ENCODE measurements around the gene MAP3K5.

MAP3K5 gene

DNA sequence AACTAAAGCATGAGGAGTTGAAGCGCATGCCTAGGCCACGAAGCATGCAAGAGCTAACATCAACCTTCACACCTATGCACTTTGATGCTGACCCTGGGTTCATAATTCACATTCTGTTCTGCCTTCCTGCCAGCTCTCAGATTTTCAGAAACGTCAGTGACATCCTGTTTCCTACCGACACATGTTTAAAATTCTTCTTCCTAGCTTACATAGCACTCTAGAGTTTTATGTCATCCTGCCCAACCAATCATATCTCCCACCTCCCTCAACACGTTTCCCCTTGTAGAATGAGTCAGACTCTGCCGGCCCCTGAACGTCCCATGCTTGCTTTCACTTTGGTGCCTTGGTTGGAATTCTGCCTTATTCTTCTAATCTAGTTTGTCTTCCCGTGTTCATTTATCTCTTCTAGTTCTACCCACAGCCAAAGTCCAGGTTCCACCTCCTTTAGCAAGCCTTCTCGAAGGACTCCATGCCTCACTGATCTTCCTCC, 144.9 kb downstream of the MAP3K5 start:
- DNase-seq (ENCODE audit: low spot score): peak; percentile 83

DNA sequence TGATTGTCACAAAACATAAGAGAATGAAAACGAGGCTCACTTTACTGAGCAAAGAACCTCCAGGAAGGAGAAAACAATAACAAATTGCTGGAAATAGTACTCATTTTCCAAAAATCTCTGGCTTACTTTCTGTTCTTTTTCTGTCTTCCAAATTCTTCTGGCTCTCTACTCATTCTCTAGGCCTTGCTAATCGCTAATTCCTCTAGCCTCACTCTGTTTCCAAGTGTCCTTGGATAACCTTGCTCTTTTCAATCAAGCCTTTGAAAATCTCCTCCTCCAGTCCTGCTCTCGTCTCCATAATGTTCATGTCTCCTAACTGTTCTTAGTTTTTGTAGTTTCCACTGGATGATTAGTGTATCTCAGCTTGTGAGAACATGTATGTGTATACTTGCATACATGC, 145.9 kb downstream of the MAP3K5 start:
- DNase-seq (ENCODE audit: low spot score): no peak

DNA sequence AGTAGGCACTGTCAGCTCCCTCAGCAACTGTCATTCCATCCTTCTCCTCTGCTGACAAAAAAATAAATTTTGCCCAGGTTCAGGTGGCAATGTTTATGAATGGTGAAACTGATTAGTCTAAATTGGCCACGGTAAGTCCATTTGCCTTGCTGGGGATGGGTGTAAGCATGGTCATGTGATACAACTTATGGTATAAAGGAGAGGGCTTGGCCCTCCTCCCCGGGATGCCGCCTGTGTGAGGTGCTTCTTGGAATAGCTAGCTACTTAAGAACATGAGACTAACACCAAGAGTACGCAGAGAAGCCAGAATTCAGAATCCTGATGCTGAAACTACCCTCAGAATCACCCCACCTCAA, 147.7 kb downstream of the MAP3K5 start:
- no peak for DNase-seq (ENCODE audit: low spot score)

DNA sequence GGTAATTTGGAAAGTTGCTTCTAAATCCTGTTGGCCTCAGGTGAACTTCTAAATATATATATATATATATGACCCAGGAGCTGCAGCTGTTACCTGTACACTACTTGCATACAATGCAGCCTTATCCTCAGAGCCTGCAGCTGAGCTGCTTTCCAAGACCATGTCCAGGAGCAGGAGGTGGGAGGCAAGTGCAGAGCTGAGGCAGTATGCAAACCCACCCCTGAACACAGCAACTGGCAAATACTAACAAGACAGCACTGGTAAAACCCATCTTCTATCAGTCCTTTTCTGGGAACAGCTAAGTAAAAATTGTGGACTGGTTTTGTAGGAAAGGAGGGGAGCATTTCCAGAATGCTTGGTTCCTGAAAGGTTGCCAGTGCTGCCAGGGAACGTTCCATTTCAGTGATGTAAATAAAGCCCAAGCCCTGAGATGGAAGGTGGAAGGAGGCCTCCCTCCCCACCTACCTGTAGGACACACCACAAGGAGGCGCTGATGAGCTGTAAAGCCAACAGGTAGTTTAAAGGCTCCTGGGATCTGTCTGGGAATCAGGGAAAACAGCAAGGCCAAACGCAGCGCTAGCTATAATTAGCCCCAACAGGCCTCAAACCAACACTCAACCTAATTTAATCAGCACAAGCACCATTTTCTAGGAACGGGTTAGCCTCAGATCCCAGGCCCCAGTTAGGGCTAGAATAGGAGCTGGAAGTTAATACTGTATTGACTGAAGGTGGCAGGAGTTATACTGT, 148.3 kb downstream of the MAP3K5 start:
- peak; percentile 52 for DNase-seq (ENCODE audit: low spot score)

DNA sequence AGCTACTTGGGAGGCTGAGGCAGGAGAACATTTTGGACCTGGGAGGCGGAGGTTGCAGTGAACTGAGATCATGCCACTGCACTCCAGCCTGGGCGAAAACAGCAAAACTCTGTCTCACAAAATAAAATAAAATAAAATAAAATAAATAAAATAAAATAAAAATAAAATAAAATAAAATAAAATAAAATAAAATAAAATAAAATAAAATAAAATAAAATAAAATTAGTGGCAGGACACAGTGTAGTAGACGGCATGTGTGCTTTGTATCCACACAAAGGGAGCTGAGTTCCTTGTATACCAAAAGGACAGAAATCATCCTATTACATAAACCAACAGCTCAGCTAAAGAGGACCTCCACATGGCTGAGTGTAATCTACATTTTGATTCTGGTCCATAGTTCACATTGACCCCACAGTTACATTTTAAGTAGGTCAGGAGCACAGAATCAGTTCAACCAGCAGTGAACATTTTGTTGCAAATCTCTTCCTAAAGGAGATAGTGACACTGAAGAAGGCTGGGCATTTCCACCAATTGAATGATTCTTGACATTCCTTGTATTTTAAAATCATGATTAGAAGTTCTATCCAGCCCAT, 150.3 kb downstream of the MAP3K5 start:
- no peak for DNase-seq (ENCODE audit: low spot score)

DNA sequence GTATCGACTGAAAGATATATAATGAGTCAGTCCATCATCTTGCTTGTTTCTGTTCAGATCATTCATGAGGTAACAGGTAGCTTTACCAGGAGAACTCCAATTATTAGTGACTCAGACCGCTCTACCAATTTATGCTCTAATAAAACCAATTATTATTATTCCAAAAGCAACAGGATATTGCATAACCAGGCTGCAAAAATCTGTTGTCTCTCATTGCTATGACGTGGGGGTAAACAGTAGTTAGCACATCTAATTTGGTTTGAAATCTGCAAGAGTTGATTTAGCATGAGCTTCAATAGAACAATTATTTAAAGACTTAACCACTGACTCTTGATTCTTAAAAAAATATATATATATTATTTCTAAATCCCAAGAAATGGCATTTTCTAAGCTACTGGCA, 151.1 kb downstream of the MAP3K5 start:
- no peak for DNase-seq (ENCODE audit: low spot score)

DNA sequence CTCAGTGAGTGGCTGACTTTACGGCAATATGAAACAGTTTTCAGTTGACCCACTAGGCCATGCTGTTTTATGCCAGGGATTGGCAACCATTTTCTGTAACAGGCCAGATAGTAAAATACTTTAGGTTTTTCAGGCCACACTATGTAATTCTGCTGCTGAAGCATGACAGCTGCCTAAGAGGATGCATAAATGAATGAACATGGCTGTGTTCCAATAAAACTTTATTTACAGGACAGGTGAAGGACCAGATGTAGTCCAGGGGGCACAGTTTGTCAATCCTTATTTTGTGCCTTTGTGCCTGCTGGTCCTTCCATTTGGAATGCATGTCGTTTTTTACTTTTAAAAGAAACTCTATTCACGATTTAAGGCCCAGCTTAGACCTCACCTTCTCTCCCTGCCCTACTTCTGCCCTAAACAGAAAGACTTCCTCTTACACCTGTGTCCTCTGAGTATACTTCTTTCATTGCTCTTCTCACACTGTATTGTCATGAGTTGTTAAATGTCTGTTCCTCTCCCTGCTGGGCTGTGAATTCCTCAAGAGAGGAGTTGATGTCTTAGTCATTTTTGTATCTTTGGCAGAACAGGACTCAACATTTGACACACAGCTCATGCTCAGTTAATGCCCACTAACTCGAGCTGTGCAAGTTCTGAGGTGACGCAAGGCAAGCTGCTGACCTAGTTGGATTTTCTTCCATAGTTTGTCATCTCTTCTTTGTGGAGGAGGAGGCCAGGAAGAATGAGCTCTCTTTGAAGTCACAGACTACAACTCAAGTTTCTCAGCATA, 152.0 kb downstream of the MAP3K5 start:
- peak; percentile 29 for DNase-seq (ENCODE audit: low spot score)

DNA sequence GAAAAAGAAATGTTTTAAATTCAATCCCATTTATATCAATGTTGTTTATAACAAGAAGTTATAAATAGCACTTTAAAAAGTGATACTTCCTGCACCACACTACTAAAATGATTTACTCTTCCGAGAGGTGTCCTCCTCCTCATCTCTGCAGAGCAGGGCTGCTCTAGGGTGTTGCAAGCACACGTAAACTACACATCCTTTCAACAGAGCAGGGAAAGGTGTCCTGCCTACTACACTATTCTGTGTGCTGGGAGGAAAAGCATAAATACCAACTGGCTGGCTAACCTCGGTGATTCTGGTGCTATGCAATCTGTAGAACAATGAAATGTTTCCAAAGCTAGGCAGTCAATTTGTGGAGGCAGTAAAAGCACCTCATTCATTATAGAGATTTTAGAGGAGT, 152.6 kb downstream of the MAP3K5 start:
- DNase-seq (ENCODE audit: low spot score): no peak

DNA sequence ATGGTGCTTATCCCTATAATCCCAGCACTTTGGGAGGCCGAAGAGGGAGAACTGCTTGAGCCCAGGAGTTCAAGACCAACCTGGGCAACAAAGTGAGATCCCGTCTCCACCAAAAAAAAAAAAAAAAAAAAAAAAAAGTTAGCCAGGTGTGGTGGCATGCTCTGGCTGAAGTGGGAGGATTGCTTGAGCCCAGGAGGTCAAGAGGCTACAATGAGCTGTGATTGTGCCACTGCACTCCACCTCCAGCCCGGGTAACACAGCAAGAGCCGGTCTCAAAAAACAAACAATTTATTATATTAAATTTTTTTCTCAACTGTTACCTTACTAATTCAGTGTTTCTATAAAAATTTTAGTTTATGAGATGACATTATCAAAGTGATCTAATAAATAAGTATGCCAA, 156.7 kb downstream of the MAP3K5 start:
- DNase-seq (ENCODE audit: low spot score): no peak

DNA sequence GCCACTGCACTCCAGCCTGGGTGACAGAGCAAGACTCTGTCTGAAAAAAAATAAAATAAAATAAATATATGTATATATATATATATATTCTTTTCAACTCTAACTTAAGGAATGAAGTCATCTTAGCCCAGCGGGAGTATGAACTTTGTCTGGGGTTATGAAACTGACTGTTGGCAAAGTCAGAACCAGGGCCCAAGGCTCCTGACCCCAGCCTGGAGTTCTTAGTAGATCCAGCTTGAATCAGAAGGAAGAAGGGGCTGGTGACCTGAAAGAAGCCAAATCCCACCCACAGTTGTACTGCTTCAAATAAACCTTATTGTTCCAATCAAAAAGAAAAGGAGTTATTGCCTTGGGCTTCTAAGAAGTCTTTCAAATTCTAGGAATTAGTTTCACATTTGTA, 158.9 kb downstream of the MAP3K5 start:
- no peak for DNase-seq (ENCODE audit: low spot score)

DNA sequence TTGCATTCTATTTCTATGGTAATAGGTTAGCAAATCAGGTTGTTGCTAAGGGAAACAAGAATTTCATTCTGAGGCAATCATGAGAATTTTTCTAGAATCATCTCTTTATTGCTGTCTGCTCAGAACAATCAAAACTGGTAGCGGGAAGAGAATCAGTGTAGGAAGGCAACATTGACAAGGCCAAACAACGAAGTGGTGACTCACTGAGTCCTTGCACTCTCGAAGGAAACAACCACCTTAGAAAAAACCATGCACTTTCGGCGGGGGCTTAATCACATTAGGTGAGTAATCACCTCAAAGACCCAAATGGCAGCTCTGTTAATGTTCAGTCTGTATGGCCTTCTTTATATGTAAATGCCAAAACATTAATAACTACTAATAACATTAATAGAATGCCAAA, 163.3 kb downstream of the MAP3K5 start:
- DNase-seq (ENCODE audit: low spot score): no peak

DNA sequence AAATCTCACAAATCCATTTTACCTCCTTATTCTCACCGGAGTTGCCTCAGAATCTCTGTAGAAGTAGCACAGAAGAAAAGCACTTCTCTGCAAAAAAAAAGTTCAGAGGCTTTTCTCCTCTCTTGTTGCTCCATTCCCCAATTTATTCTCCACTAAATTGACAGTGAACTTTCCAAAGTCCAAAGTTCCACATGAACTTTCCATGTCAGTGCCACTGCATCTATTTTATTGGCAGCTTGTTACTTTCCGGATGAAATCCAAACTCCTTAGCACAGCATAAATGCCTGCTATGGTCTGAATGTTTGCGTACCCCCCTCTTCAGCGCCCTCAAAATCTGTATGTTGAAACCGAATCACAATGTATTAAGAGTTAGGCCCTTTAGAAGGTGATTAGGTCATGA, 165.1 kb downstream of the MAP3K5 start:
- DNase-seq (ENCODE audit: low spot score): no peak

DNA sequence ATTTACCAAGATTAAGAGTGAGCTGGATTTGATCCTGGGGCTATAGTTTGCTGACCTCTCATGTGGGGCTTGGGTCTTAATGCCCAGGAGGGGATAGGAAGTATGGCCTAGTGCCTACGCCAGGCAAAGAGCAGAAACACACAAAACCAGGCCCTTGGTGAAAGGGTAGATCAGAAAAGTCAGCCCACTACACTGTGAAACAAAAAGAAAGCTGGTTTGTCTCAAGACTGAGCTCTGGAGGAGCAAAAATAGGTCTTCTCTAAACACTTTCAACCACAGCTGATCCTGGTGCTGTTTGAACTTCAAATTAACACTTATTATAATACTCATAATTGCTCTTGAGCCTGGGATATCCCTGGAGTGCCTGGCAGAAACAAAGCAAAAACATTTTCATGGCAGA, 167.0 kb downstream of the MAP3K5 start:
- no peak for DNase-seq (ENCODE audit: low spot score)

DNA sequence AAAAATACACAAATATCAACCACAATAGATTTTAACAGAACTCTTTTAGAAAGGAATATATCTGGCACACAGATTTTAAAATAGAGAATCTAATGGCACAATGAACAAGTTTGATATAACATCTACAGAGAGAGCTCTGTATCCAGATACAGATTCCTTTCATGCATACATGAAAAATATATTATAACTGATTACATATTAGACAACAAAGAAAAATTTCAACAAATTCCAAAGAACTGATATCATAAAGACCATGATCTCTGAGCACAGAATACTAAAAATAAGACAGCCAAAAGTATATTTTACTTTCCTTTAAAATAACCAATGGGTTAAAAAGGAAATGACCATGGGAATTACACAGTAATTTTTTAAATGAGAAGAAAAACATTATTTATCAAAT, 167.9 kb downstream of the MAP3K5 start:
- no peak for DNase-seq (ENCODE audit: low spot score)

DNA sequence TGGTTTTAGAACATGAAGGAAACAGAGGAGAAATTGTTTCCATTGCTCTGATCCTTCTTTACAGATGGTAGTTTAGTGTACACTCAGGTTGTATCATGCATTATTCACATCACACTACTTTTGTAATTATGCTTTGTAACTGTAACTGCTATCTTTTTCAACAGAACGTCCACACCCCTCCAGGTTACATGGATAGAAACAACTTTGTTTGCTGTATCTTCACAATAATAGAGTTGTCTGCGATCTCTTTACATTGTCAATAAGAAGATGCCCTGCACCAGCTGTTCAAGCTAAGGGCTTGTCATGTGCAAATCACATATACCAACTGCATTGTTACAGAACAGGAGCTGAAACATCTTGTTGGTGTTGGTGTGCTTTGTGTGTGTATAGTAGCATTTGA, 174.2 kb downstream of the MAP3K5 start:
- no peak for DNase-seq (ENCODE audit: low spot score)

DNA sequence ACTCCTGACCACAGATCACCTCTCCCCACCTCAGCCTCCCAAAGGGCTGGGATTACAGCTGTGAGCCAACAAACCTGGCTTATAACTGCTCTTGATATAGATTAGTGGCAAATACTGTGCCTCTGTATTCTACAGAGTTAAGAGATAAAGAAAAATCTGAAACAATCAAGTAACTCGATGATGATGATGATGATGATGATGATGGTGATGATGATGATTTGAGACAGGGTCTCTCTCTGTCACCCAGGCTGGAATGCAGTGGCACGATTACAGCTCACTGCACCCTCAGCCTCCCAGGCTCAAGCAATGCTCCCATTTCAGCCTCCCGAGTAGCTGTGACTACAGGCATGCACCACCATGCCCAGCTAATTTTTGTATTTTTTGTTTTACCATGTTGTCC, 175.8 kb downstream of the MAP3K5 start:
- DNase-seq (ENCODE audit: low spot score): no peak

DNA sequence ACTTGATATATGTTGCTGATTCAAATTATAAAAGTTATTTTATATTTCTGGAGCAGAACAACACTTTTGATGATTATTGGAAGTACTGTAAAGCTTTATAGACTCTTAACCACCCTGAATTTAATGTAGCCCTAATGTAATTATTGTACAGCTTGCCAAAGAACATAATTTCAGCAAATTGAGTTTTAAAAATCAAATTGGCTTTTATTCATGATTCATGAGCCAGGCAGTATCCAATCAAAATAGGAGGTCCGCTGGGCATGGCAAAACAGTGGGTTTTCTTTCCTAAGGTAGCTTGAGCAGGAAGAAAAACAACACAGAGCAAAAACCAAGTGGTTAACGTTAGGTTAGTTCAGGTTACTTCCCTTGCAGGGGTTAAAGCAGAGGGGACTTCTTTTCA, 177.3 kb downstream of the MAP3K5 start:
- DNase-seq (ENCODE audit: low spot score): no peak

DNA sequence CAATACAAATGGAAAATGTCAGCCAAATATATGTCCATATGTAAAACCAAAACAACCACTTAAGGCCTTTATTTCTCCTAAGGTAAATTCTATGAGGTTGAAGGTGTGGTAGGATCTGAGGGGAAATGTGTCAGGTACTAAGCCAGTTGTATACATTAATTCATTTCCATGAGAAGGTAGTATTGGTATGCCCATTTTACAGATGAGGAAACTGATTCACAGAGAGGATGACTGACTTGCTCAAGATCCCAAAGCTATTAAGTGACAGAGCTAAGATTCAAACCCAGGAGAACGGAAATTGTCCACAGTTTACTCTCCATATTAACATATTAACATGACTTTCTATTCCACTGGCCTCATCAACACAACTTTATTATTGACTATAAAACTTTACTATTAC, 177.9 kb downstream of the MAP3K5 start:
- no peak for DNase-seq (ENCODE audit: low spot score)

DNA sequence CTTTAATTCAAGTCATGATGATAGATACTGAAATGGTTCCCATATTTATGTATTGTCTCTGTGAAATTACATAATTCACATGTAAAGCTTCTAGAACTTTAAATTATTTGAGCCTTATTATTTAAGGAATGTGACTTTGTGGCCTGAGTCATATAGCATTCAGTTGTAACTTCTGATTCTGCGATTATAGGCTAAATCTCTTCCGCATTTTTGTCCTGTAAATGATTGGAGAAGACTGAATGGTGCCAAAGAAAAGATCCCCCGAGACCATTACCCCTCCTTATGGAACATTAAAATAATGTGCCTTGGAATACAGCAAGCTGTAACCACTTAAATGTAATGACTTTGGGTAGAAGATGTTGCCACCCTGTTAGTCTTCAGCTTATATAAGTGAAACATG, 178.8 kb downstream of the MAP3K5 start:
- DNase-seq (ENCODE audit: low spot score): no peak

DNA sequence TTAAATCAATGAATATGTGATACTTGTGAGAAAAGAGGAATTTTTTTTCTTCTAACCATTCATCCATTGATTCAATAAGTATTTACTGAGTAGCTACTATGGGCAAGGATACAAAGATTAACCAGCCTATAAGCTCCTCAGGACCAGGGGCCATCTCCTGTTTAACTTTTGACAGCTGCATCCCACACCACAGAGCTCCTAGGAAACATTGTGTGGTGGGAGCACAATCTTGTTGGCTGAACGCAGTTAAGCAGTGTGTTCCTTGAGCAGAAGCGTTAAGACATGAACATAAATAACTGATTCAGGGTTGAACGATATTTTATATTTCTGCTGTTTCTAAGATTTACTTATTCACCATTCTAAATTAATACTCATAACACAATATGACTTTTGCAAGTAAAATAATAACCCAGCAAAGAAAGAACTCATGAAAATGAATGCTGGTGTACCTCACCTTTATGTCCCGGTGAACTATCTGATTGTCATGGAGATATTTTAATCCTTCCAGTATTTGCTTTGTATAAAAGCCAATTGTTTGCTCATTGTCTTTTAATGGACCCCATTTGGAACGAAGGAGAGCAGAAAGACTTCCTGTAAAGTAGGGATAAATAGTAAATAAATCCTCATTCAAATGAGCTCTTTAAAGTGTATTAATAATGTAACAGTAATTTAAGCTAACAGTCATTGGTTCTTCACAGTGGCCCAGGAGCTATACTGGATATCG, 179.4 kb downstream of the MAP3K5 start:
- DNase-seq (ENCODE audit: low spot score): no peak

DNA sequence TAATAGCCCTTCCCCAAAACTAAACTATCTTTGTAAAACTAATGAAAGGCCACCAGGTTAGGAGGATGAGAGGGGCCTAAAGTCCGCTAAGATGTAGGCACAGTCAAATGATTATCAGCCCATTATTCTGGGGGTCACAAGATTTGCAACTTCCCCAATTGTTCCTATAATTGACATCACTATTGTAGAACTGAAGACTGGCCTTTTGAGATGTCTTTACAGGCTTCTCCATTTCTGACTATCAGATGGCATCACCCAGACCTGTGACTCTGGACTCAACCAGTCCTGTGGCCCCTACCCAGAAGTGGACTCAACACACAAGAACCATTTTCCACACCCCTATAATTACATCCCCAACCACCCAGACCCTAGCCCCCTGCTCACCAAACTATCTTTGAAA, 180.5 kb downstream of the MAP3K5 start:
- no peak for DNase-seq (ENCODE audit: low spot score)

DNA sequence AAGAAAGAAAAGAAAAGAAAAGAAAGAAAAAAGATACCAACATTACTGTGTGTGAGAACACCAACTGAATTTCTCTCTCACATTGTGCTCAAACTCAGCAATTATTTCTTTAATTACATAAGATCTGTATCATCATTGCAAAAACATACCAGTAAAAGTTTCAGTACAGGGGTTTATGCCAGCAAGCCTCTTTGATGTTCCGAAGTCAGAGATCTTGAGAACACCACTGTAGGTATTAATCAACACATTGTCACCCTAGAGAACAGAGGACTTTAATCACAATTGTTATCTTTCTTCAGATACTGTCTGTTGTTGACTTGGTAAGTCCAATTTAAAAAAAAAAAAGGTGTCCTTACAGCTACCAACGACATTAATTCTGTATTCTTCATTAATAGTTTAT, 181.1 kb downstream of the MAP3K5 start:
- no peak for DNase-seq (ENCODE audit: low spot score)
